GM21528 (cell line): ENCODE measurements around the gene LGALS12.

ENCODE experiments used
- ATAC-seq: cut with Tn5 transposase; IDR thresholded peaks from one replicate; pipeline ENCODE4 v1.9.1; 2021; ENCODE audit warnings: mild to moderate bottlenecking, moderate library complexity; ENCODE audit not compliant: unreplicated experiment, low FRiP score

LGALS12 gene

DNA sequence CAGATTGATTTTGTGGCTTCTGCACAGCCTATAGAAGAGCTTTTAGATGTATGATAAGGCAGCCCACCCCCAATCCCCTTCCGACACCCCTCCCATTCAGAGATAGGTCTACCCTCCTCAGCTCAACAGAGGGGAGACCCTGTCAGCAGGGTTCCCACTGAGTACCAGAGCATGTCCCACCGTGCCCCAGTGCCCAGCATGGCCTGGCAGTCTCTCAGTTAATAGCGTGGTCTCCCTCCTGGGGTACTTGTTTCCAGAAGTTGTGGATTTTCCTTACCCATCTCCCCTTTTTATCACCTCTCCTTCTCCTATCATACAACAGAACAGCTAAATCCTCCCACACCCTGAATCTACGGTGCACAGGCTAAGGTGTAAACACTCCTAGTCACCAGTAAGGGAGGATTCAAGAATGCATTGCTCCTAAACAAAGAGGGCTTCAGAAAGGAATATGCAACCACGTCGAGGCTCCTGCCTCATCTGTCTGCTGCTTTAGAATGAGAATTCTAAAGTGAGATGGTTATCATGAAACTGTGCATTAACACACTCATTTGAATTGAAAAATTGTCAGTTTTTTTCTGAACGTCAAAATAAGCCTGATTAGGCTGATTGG, 50.6 kb downstream of the LGALS12 start:
- no peak for ATAC-seq

DNA sequence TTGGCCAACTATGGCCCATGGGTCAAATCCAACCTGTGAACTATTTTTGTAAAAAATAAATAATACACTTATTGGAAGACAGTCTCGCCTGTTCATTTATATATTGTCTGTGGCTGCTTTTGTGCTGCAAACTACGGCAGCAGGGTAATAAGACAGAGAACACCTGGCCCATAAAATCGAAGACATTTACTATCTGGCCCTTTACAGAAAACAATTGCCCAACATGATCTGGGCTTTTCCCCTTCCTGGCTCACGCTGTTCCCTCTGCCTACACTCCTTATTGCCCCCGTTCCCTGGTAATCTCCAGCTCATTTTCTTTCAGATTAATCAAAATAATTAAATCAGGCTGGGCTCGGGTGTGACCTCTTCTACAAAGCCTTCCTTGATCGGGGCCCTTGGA, 51.7 kb downstream of the LGALS12 start:
- no peak for ATAC-seq

DNA sequence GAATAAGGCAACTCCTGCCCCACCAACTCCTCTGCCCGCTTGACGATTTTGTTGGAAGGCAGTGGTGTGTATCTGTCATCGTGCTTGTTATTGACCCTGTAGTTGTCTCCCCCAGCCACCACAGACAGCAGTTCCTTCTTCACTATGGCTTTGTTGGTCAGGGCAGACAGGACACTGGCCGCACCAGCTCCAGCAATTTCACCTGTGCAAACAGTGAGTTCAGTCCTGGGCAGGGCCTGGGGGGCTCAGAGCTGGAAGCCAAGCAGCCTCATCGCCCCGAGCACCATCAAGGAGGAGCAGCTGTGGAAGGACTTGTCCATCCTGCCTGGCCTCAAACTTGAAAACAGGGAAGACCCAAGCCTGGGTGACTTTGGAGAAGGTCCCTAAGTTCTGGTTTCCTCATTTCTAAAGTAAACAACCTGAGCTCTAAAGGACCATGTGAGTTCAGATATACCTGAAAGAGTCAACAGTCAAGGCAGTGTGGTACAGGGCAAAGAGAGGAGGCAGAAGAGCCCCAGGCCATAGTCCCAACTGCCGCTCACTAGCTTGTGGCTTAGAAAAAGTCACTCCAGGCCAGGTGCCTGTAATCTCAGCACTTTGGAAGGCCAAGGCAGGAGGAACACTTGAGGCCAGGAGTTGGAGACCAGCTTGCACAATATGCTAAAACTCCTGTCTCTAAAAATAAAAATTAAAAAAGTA, 52.7 kb downstream of the LGALS12 start:
- no peak for ATAC-seq

DNA sequence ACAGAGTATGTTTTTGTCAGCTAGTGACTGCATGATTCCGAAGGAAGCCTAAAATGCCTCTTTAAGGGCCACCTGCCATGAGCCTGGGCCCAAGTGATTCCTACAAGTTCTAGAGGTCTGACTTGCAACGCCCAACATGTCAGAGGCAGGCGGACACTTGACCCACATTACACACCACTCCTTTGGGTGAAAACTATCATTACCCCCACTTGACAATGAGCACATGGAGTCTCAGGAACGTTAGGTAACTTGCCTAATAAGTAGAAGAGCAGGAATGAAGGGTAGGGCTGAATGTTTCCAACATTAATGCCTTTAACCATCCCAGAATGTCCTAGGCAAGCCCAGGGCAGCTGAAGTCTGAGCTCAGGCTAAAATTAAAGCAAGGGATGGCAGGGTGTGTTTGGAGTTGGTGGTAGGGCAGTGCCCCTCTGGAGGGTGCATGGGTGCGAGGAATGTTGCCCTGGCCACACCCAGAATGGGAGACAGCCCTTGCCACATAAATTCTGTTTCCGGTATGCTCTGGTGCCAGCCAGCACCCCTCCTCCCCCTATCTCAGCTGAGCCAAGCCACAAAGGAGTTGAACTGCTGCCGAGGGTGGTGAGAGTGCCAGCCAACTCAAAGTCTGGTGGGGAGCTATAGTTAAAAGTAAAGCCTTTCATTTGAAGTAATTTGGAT, 54.8 kb downstream of the LGALS12 start:
- no peak for ATAC-seq

DNA sequence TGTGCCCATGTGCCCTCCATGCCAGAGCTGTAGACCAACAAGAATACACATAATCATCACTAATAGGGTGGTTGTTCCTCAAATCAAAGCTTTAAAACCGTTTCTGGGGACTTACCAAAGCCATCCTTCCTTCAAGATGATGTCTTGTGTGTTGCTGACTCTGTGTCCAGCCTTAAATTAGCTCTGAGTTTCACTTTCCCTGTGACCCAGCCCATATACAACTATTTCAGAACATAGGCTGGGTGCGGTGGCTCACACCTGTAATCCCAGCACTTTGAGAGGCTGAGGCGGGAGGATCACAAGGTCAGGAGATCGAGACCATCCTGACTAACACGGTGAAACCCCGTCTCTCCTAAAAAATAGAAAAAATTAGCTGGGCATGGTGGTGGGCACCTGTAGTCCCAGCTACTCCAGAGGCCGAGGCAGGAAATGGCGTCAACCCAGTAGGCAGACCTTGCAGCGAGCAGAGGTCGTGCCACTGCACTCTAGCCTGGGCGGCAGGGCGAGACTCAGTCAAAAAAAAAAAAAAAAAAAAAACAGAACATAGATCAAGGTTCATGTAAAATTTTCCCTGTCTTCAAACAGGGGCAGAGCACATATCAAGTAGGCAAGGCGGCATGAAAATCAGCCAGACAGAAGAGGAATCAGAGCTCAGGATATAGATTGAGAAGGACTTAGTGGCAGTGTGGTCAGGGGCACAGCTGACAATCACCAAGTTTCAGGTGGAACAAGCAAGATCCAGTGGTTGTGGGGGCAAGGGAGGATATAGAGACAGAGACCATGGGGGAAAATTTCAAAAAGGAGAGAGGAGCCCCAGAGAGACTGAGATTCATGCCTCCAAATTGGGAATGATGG, 57.5 kb downstream of the LGALS12 start, which contains the start of gene PLAAT2:
Gene PLAAT2 (minus strand): TSS at position 179 of the 855 bp plus-strand sequence. CDS start 55 bp downstream, at position 124.
- ATAC-seq = peak; percentile 1

DNA sequence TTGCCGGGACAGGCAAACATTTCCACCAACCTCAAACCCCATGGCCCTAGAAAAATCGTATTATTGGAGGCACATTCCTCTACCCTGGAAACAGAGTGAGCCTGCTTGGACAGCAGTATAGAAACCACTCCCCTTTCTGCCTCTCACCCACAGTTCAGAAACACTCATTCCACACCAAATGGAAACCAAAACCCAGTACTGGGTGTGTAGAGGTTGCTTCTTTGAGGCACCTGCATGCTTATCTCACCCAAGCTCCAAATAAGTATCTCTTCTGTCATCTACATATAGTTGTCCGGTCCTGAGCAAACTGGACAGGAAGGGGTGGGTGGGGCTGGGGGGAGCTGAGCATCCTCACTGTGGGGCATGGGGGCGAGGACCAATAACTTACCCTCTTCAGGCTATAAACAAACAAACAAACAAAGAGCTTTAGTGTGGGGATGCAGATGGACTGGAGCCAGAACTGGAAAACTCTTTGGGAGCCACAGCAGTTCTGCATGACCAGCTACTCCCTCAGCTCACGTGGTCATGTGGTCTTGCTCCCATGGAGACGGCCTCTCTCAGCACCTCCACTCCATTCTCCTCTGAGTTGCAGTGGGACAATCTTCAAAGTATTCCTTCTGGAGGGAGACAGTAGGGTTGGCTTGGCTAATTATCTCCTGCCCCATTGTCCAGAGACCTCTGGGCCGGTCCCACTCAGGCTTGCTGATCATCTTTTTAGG, 58.3 kb downstream of the LGALS12 start:
- peak; percentile 58 for ATAC-seq

DNA sequence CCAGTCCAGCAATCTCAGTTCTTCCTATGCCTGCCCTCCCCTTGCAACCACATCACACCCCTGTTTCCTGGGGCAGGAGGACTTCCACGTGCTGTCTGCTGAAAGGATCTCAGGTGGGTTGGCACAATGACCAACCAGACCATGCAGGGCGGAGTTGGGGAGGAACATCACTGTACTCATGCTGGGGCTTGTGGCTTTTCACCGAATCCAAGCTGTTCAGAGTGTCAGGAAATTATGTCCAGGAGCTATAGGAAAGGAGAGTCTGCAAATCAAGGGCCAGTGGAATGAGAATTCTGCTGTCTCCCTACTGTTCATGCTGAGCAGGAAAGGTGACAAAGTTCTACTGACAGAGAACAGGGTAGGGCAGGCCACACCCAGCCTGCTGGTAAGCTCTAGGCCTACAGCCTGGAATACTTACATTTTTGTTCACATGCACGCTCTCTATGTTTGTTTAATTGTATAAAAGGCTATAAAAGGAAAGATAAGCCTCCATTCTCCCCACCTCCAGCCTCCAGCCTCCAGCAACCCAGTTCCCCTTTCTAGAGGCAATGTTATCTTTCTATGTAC, 59.0 kb downstream of the LGALS12 start:
- no peak for ATAC-seq
